Thoracic aorta (tissue), 2 donors: ENCODE results near the gene WDFY4. TPM values are rescaled to one million over a fixed set of nuclear protein-coding genes. Genes with fewer than 3 reads are reported as not detected.

Experiments used
- ATAC-seq: fragments of 150-250 bp; one replicate; pipeline ENCODE4 v1.8.0; 2017; ENCODE audit warnings: low read depth; ENCODE audit not compliant: insufficient number of reproducible peaks, low FRiP score
- DNase-seq: peaks from one replicate; pipeline ENCODE4 v3.0.0-alpha.2; 2020; ENCODE audit warnings: low spot score
- H3K27ac ChIP-seq, 2 donors: fragments of 200-600 bp; sonication (generic); 1 replicate in 1 of 2; 2 replicates in 1 of 2; pipeline ENCODE4 v1.5.1; 2016; ENCODE audit warnings: mild to moderate bottlenecking in 2 of 2, moderate library complexity in 2 of 2
- H3K27me3 ChIP-seq: fragments of 200-600 bp; sonication (generic); replicated peaks from 2 replicates; pipeline ENCODE4 v1.6.0; 2016; ENCODE audit warnings: mild to moderate bottlenecking; ENCODE audit not compliant: insufficient read depth
- H3K36me3 ChIP-seq: fragments of 200-600 bp; sonication (generic); one replicate; pipeline ENCODE4 v1.5.1; 2016
- H3K4me1 ChIP-seq, 2 donors: fragments of 200-600 bp; sonication (generic); 1 replicate in 1 of 2; 2 replicates in 1 of 2; pipeline versions ENCODE4 v1.5.1 to v1.6.0; 2016; ENCODE audit warnings: low read depth in 2 of 2, mild to moderate bottlenecking in 1 of 2; ENCODE audit not compliant: control insufficient read depth in 1 of 2
- H3K4me3 ChIP-seq: fragments of 200-600 bp; sonication (generic); 2 replicates; pipeline ENCODE4 v1.5.1; 2016; ENCODE audit warnings: mild to moderate bottlenecking
- H3K9me3 ChIP-seq: fragments of 200-600 bp; sonication (generic); 2 replicates; pipeline ENCODE4 v1.5.1; 2016
- CTCF ChIP-seq: fragments of 200-600 bp; sonication (generic); IDR thresholded peaks from one replicate; pipeline ENCODE4 v1.5.1; 2019; ENCODE audit warnings: antibody characterized with exemption
- total RNA-seq, 2 donors: library from RNA; depleted of rRNA; stranded (reverse); fragments of >200 nt; gene quantifications; one replicate each; pipeline versions ENCODE4 v1.1.0 to v1.2.3, GENCODE V29; 2016

The WDFY4 gene
- total RNA-seq, 2 donors from 2014 or later, result 10.0 to 14.9 TPM

GRCh38 chr10:48786606-48787282 lies 102.1 kb downstream of the WDFY4 start:
- H3K4me3 ChIP-seq, result no peak overlapping the region
- ATAC-seq (no peak), DNase-seq (no peak)
- TF ChIP-seq CTCF, result no peak
- H3K27me3 ChIP-seq, result no peaks in the 10 kb centered on the region
- no peak overlapping the region for H3K27ac ChIP-seq
- H3K9me3 ChIP-seq, result no peaks in the 10 kb centered on the region
- no peaks in the 10 kb centered on the region for H3K36me3 ChIP-seq
- peaks cover 9 to 15% of the 10 kb centered on the region in 2 donors for H3K4me1 ChIP-seq

- no peaks in the 10 kb centered on the region for H3K36me3 ChIP-seq
- no peak overlapping the region for H3K27ac ChIP-seq
- no peak overlapping the region for H3K4me3 ChIP-seq
- no peak for TF ChIP-seq CTCF
- no peaks in the 10 kb centered on the region for H3K27me3 ChIP-seq
- no peaks in the 10 kb centered on the region for H3K9me3 ChIP-seq
- no peak for DNase-seq
- no peak for ATAC-seq
- peaks cover 6 to 15% of the 10 kb centered on the region in 2 donors for H3K4me1 ChIP-seq
These were observed 103.9 kb downstream of the WDFY4 start for GRCh38 chr10:48788554-48788953.

GRCh38 chr10:48789486-48790456 lies 105.1 kb downstream of the WDFY4 start:
- ATAC-seq (no peak), DNase-seq (no peak)
- H3K27me3 ChIP-seq, result no peaks in the 10 kb centered on the region
- TF ChIP-seq CTCF, result no peak
- H3K9me3 ChIP-seq, result no peaks in the 10 kb centered on the region
- H3K4me1 ChIP-seq, result peaks cover 6 to 15% of the 10 kb centered on the region in 2 donors
- no peak overlapping the region for H3K27ac ChIP-seq
- H3K36me3 ChIP-seq, result no peaks in the 10 kb centered on the region
- no peak overlapping the region for H3K4me3 ChIP-seq

GRCh38 chr10:48790457-48791044 lies 105.9 kb downstream of the WDFY4 start:
- no peaks in the 10 kb centered on the region for H3K9me3 ChIP-seq
- no peaks in the 10 kb centered on the region for H3K36me3 ChIP-seq
- H3K4me1 ChIP-seq, result peaks cover 6 to 15% of the 10 kb centered on the region in 2 donors
- TF ChIP-seq CTCF, result no peak
- no peaks in the 10 kb centered on the region for H3K27me3 ChIP-seq
- H3K27ac ChIP-seq, result no peak overlapping the region
- DNase-seq (no peak), ATAC-seq (no peak)
- H3K4me3 ChIP-seq, result no peak overlapping the region
